Thoracic aorta (tissue), 2 donors: ENCODE measurements around the gene CSNK2B. TPM values are rescaled to one million over a fixed set of nuclear protein-coding genes. Genes with fewer than 3 reads are reported as not detected.

Experiments
- ATAC-seq: fragments of 150-250 bp; one replicate; pipeline ENCODE4 v1.8.0; 2017; ENCODE audit warnings: low read depth; ENCODE audit not compliant: insufficient number of reproducible peaks, low FRiP score
- DNase-seq: peaks from one replicate; pipeline ENCODE4 v3.0.0-alpha.2; 2020; ENCODE audit warnings: low spot score
- H3K27ac ChIP-seq, 2 donors: fragments of 200-600 bp; sonication (generic); 1 replicate in 1 of 2; 2 replicates in 1 of 2; pipeline ENCODE4 v1.5.1; 2016; ENCODE audit warnings: mild to moderate bottlenecking in 2 of 2, moderate library complexity in 2 of 2
- H3K27me3 ChIP-seq: fragments of 200-600 bp; sonication (generic); replicated peaks from 2 replicates; pipeline ENCODE4 v1.6.0; 2016; ENCODE audit warnings: mild to moderate bottlenecking; ENCODE audit not compliant: insufficient read depth
- H3K36me3 ChIP-seq: fragments of 200-600 bp; sonication (generic); one replicate; pipeline ENCODE4 v1.5.1; 2016
- H3K4me1 ChIP-seq, 2 donors: fragments of 200-600 bp; sonication (generic); 1 replicate in 1 of 2; 2 replicates in 1 of 2; pipeline versions ENCODE4 v1.5.1 to v1.6.0; 2016; ENCODE audit warnings: low read depth in 2 of 2, mild to moderate bottlenecking in 1 of 2; ENCODE audit not compliant: control insufficient read depth in 1 of 2
- H3K4me3 ChIP-seq: fragments of 200-600 bp; sonication (generic); 2 replicates; pipeline ENCODE4 v1.5.1; 2016; ENCODE audit warnings: mild to moderate bottlenecking
- H3K9me3 ChIP-seq: fragments of 200-600 bp; sonication (generic); 2 replicates; pipeline ENCODE4 v1.5.1; 2016
- total RNA-seq, 2 donors: library from RNA; depleted of rRNA; stranded (reverse); fragments of >200 nt; gene quantifications; one replicate each; pipeline versions ENCODE4 v1.1.0 to v1.2.3, GENCODE V29; 2016
- TF ChIP-seq, protein P1 (sequence below): fragments of 200-600 bp; sonication (generic); IDR thresholded peaks from one replicate; pipeline ENCODE4 v1.5.1; 2019; ENCODE audit warnings: antibody characterized with exemption

CSNK2B gene
- total RNA-seq, 2 donors from 2014 or later, result 175 to 202 TPM

DNA sequence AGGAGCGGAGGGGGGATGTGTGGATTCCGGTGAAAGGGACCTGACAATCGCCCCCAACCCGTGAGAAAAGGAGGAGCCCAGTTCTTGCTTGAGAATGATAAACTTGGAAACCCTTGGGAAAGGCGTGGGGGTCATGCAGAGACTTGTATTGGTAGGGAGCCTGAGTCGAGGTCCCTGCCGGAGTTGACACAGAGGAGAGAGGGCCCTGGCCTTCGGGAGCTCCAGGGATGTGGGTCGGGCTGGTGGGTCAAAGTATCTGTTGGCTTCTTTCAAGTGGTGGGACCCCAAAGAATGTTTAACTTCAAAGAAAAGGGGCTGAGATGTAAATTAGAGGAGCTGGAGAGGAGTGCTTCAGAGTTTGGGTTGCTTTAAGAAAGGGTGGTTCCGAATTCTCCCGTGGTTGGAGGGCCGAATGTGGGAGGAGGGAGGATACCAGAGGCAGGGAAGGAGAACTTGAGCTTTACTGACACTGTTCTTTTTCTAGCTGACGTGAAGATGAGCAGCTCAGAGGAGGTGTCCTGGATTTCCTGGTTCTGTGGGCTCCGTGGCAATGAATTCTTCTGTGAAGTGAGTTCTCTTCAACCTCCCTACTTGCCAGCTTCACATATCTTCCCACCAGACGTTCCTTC, 571 bp downstream of the CSNK2B start:
- Histone ChIP-seq H3K4me3 (peak overlapping the region; percentile 98), H3K9me3 (no peaks in the 10 kb centered on the region), H3K27ac (peak overlapping the region; percentile 95 to 97), H3K27me3 (no peaks in the 10 kb centered on the region), H3K36me3 (peaks cover 43% of the 10 kb centered on the region), H3K4me1 (peaks cover 16 to 49% of the 10 kb centered on the region in 2 donors)
- TF ChIP-seq, protein P1, sequence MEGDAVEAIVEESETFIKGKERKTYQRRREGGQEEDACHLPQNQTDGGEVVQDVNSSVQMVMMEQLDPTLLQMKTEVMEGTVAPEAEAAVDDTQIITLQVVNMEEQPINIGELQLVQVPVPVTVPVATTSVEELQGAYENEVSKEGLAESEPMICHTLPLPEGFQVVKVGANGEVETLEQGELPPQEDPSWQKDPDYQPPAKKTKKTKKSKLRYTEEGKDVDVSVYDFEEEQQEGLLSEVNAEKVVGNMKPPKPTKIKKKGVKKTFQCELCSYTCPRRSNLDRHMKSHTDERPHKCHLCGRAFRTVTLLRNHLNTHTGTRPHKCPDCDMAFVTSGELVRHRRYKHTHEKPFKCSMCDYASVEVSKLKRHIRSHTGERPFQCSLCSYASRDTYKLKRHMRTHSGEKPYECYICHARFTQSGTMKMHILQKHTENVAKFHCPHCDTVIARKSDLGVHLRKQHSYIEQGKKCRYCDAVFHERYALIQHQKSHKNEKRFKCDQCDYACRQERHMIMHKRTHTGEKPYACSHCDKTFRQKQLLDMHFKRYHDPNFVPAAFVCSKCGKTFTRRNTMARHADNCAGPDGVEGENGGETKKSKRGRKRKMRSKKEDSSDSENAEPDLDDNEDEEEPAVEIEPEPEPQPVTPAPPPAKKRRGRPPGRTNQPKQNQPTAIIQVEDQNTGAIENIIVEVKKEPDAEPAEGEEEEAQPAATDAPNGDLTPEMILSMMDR, result no peak
- no peak for DNase-seq
- no peak for ATAC-seq

DNA sequence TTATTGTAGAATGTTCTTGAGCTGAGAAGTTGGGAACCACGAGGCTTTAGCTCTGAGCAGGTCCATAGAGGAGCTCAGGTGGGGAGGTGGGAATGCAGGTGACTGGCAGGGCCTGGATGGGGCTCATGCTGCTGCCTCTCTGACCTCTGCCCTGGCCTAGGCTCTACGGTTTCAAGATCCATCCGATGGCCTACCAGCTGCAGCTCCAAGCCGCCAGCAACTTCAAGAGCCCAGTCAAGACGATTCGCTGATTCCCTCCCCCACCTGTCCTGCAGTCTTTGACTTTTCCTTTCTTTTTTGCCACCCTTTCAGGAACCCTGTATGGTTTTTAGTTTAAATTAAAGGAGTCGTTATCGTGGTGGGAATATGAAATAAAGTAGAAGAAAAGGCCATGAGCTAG, 3.8 kb downstream of the CSNK2B start, which contains the start of gene LY6G5B:
TSS of gene LY6G5B (plus strand) at position 301 of the 400 bp plus-strand sequence. CDS start 975 bp downstream, outside the sequence.
- TF ChIP-seq, protein P1, result no peak
- no peak for DNase-seq
- H3K27me3 ChIP-seq, result no peaks in the 10 kb centered on the region
- ATAC-seq, result no peak
- peaks cover 58% of the 10 kb centered on the region for H3K36me3 ChIP-seq
- peaks cover 9 to 24% of the 10 kb centered on the region in 2 donors for H3K4me1 ChIP-seq
- no peaks in the 10 kb centered on the region for H3K9me3 ChIP-seq
- no peak within 1 kb of the TSS for H3K4me3 ChIP-seq
- no peak within 1 kb of the TSS for H3K27ac ChIP-seq

DNA sequence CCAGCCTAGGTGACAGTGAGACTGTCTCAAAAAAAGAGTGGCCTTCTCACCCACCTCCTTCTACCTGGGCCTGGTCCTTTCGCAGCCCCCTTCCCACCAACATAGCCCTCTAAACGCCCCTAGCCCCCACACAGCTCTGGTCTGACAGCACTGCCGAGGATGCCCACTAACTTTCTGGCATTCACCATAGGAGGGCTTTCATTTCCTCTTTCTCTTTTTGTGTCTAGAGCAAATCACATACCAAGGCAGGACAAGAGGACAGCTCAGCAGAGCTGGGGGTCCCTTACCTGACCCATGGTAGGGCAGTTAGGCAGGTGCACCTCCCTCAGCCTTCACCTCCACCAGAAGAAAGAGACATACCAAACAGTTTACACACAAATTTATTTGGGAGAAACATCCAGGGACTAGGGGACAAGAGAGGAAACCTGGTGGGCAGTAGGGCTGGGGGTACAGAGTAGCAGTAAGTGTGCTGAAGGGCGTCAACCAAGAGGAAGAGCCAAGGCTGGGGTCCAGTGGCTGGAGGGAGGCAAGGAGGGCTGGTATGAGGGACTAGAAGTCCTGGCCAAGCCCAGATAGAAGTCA, 10.5 kb downstream of the CSNK2B start:
- peaks cover 0 to 11% of the 10 kb centered on the region in 2 donors for H3K4me1 ChIP-seq

DNA sequence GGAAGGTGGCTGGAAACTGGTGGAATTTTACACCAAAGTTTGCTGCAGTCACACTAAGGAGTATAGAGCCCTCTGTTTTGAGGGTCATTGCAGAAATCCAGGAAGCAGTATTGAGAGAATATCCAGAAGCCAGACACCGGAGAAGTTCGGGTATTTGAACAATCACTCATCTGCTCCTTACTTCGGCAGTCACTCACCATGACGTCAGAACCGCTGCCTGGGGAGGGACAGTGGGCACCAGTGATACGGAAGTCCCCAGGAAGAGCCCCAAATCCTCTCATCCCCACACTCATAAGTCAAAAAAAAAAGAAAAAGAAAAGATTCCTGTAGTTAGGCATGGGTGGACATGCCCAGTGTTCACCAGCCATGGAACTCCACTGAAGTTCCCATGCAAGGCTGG, 11.0 kb downstream of the CSNK2B start:
- TF ChIP-seq, protein P1, result no peak
- no peak for ATAC-seq

More for the DNA sequence above, 10.5 kb downstream of the CSNK2B start:
- DNase-seq, result no peak
- no peaks in the 10 kb centered on the region for H3K27me3 ChIP-seq
- TF ChIP-seq, protein P1, result no peak
- H3K36me3 ChIP-seq, result peaks cover 15% of the 10 kb centered on the region
- H3K4me3 ChIP-seq, result no peak overlapping the region
- no peak for ATAC-seq
- H3K9me3 ChIP-seq, result no peaks in the 10 kb centered on the region
- no peak overlapping the region for H3K27ac ChIP-seq

DNA sequence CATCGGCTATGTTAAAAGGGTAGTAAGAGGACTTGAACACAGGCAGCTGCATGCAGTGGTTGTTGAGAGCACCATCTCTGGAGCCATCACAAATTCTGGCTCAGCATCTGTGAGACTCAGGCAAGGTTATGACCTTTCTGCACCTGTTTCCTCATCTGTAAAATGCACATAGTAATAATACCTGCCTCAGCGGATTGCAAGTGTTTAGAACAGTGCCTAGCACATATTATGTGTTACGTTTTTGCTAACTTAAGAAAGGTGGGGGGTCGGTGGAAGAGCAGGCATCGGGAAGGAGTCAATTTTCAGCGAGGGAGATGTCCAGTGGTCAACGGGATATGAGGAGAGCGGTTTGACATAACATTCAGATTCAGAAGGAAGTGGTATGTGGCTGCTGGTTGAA, 12.1 kb downstream of the CSNK2B start:
- ATAC-seq (no peak), DNase-seq (no peak)
- Histone ChIP-seq H3K4me3 (no peak overlapping the region), H3K27ac (no peak overlapping the region), H3K4me1 (peaks cover 0 to 15% of the 10 kb centered on the region in 2 donors), H3K36me3 (no peaks in the 10 kb centered on the region), H3K27me3 (no peaks in the 10 kb centered on the region), H3K9me3 (no peaks in the 10 kb centered on the region)
- TF ChIP-seq, protein P1, result no peak

More for the DNA sequence above, 11.0 kb downstream of the CSNK2B start:
- no peak overlapping the region for H3K27ac ChIP-seq
- H3K9me3 ChIP-seq, result no peaks in the 10 kb centered on the region
- H3K27me3 ChIP-seq, result no peaks in the 10 kb centered on the region
- H3K4me1 ChIP-seq, result peaks cover 0 to 15% of the 10 kb centered on the region in 2 donors
- H3K4me3 ChIP-seq, result no peak overlapping the region
- no peak for DNase-seq
- H3K36me3 ChIP-seq, result peaks cover 10% of the 10 kb centered on the region
